Stimulated activated CD4-positive, alpha-beta T cell treated with anti-CD3 and anti-CD28 coated beads, Interleukin-15, amount 100 ng/mL, for 24 hours (primary cell): Measurements from ENCODE around the gene ZFHX3.
"Not testable (repeated sequence)": the region's sequence is repeated elsewhere in the genome, so short reads cannot be mapped to it uniquely, and the experiment has no call there.

Experiments used
- DNase-seq: peaks from one replicate; pipeline ENCODE4 v3.0.0-alpha.2; 2020

ZFHX3 gene, protein sequence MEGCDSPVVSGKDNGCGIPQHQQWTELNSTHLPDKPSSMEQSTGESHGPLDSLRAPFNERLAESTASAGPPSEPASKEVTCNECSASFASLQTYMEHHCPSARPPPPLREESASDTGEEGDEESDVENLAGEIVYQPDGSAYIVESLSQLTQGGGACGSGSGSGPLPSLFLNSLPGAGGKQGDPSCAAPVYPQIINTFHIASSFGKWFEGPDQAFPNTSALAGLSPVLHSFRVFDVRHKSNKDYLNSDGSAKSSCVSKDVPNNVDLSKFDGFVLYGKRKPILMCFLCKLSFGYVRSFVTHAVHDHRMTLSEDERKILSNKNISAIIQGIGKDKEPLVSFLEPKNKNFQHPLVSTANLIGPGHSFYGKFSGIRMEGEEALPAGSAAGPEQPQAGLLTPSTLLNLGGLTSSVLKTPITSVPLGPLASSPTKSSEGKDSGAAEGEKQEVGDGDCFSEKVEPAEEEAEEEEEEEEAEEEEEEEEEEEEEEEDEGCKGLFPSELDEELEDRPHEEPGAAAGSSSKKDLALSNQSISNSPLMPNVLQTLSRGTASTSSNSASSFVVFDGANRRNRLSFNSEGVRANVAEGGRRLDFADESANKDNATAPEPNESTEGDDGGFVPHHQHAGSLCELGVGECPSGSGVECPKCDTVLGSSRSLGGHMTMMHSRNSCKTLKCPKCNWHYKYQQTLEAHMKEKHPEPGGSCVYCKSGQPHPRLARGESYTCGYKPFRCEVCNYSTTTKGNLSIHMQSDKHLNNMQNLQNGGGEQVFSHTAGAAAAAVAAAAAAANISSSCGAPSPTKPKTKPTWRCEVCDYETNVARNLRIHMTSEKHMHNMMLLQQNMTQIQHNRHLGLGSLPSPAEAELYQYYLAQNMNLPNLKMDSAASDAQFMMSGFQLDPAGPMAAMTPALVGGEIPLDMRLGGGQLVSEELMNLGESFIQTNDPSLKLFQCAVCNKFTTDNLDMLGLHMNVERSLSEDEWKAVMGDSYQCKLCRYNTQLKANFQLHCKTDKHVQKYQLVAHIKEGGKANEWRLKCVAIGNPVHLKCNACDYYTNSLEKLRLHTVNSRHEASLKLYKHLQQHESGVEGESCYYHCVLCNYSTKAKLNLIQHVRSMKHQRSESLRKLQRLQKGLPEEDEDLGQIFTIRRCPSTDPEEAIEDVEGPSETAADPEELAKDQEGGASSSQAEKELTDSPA (N-terminal part only)

DNA sequence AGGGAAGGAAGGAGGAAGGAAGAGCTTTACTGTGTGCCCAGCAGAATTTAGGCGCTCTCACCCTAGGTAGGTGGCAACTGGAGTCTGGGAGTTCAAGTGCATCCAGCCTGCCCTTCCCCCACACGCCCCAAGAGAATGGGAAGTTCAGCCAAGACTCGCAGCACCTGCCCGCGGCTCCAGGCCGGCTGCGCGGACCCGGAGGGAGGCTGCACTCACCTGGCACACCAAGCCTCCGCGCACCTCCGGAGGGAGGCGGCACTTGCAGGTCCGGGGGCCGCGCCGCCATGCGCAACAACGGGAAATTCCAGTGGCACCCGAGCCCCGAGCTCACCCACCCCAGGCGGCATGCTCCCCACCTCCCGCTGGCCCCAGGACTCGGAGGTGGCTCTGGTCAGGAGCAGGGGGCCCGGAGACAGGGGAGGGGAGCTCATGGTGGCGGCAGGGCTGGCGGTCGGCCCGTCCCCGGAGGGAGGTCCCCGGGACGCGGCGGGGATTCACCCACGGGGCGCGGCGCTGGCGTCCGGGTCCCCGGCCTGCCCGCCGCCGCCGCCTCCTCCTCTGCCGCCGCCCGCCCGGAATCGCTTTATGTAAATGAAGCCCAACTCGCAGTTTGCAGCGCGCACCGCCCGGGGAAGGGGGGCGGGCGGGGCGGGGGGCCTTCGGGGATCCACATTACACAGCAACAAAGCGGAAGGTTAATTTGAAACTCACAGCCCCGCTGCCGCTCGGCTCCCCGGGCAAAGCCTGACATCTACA, at the start of gene ZFHX3:
Gene ZFHX3, minus strand, starts transcription at position 593 of the 756 bp plus-strand sequence. CDS start 87,983 bp downstream, outside the sequence.
- peak; percentile 42 for DNase-seq

DNA sequence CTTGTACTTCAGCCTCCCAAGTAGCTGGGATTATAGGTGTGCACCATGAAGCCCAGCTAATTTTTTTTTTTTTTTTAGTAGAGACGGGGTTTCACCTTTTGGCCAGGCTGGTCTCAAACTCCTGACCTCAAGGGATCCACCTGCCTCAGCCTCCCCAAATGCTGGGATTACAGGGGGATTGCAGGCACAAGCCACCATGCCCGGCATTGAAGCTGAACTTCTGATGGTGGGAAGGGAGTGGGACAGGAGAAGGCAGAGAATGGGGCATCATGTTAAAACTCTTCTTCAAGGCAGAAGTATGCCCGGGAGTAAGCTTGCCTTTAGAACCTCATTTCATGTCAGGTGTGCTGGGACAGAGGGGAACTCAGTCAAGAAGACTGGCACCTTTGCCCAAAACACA, 48.6 kb upstream of the ZFHX3 start:
- no peak for DNase-seq

DNA sequence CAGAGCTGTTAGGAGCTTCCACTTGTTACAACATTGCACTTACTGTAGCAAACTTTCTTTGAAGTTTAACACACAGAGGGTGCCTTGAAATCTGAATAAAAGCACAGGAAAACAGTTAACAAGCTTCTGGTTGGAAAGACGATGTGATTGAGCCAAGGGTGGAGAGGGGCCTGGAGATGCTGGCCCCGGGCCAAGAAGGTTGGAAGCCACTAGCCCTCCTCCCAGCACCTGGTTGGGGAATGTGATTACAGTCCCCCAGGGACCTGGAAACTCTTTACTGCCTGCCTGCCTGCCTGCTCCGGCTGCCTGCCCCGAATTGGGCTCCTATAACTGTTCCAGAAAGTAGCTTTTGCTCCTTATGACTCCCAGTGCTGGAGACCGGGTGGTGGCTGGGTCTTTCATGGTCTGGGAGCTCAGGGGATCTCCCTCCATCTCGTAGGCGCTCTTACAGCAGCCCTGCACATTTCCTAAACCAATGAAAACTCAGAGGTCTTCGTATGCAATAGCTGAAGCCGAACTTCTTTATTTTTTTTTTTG, 48.0 kb upstream of the ZFHX3 start:
- DNase-seq: no peak

DNA sequence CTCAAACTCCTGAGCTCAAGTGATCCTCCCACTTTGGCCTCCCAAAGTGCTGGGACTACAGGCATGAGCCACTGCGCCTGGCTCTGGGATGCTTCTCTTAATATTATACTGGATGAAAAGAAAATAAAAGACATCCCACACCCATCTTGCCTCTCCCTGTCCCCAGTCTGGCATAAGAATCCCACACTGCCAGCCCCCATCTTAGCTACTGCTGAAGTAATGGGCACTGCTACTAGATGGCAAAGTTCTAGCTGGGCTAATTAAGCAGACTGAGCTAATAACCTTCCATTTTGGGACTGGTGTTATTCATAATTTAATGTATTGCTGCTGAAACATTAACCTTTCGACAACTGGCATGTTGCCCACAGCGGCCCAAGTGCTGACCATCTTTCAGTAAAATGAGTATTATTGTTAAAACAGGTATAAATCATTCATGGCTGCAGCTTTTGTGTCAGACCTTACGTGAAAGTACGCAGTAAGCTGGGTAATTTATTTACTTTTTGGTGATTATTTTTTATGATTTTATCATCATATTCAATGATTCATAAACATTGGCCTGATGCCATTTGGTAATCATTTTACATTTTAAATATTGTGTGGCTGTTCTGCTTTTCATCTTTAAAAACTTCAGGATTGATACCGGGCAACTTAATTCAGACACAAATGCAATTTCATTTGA, 47.4 kb upstream of the ZFHX3 start:
- DNase-seq: no peak

DNA sequence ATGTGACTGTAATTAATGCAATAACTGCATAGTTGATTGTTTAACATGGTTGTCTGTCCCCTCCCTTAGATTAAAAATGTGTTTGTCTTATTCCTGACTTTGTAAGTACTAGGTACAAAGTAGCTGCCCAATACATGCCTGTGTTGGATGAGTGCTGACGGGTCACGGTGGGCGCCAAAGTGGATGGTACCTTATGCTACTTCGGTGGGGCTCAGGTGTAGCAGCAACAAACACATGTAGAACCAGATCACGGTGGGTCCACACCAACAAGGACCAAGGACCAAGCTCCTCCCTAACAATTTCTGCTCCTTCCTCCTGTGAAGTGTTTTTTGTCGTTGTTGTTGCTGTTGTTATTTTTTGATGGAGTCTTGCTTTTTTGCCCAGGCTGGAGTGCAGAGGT, 46.4 kb upstream of the ZFHX3 start:
- no peak for DNase-seq

DNA sequence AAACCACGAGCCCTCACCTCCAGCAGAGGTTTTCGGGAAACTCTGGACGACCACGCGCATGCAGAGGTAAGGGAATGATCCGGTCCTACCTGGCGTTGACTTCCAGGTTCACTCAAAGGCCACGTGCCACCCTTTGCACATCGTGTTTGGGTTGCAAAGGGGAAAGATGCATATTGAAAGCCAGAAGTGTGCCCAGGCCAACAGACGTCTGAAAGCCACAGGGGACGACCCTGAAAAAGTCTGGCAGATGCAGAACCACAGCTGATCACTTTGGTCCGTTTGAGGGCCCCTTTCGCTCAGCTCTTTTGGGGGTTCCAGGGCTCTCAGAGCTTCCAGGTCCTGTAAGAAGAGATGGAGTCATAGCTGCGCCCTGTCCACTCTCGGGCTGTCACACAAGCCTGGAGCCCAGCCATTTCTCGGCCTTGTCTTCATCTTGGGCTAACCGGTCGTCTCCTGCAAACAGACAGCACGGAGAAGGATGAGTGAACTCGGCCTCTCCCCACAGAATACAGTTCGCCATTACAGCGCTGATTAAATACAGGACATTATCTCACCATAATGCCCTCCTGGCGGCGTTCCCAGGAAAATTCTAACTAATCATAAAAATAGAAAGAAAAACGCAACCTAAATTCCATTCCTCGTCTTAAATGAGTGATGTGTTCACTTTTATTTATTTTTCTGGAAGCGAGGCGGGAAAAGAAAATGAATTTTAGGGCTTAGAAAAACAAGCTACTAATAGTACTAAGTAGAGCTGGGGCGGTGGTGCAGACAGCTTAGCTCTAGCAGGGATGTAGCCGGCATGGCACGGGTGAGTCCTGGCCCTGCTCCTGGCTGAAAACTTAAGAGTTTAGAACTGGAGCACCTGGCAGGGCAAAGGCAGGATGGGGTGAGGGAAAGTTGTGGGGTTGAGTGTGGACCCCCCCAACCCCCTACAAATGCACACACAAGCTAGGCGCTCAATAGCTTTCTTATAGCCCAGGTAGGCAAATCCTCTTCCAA, 45.5 kb upstream of the ZFHX3 start:
- no peak for DNase-seq

DNA sequence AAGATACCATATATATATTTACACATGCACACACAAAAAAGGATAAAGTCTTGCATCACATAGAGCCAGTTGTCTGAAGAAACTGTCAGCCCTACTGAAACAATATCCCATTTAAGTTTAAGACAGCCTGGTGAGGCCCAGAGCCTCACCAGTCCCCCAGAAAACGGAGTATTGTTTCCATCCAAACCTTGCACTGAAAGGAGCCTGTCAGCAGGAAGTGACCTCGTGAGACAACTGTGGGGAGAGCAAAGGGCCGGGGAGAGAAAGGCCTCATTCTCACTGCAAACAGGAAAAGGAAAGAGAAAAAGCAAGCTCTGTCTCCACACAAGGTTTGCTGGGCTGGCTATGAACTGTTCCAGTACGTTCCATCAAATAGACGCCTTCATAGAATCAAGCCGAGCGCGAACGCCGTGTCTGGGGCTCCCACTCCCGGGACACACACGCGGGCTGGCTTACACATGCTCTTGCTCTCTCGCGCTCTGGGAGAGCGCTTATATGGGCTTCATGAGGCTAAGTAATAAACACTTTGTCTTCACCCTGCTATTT, 44.4 kb upstream of the ZFHX3 start:
- DNase-seq: no peak

DNA sequence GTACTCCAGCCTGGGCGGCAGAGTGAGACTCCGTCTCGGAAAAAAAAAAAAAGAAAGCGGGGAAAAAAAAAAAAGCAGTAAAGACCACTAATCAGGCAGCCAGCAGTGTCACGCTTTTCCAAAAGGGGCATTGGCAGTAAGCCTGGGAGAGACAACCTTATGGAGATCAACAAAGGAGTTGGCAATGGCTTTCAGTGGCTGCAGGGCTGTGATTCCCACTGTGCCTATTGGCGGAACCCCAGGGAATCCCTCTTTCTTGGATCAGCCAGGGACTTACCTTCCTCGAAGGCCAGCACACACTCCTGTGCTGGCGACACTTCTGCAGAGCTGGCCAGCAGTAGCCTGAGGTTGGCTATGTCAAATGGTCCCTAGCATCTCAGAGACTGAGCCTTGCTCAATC, 43.2 kb upstream of the ZFHX3 start:
- no peak for DNase-seq

DNA sequence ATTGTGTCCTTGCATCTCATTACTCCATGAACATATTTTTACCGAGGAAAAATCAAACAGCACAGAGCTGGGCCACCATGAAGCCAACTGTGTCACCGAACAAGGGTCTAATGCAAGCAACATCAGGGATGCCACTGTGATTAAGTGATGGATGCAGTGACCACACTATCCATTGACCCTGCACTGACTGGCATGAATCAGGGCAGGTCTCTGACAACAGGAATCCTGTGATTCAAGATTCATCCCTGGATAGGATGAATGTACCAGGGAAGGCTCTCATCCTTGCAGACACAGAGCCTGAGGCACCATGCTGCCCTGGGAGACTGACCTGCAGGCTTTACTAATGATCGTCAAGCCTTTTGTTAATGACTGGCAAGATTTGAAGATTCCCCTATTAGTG, 41.5 kb upstream of the ZFHX3 start:
- no peak for DNase-seq

DNA sequence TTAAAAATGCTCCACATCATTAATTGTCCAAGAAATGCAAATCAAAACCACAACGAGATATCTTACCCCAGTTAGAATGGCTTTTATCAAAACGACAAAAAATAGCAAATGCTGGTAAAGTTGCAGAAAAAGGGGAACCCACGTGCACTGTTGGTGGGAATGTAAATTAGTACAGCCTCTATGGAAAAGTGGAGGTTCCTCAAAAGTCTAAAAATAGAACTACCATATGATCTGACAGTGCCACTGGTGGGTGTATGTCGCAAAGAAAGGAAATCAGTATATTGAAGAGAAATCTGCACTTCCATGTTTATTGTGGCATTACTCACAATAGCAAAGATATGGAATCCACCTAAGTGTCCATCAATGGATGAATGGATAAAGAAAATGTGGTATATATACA, 38.2 kb upstream of the ZFHX3 start:
- DNase-seq: no peak

DNA sequence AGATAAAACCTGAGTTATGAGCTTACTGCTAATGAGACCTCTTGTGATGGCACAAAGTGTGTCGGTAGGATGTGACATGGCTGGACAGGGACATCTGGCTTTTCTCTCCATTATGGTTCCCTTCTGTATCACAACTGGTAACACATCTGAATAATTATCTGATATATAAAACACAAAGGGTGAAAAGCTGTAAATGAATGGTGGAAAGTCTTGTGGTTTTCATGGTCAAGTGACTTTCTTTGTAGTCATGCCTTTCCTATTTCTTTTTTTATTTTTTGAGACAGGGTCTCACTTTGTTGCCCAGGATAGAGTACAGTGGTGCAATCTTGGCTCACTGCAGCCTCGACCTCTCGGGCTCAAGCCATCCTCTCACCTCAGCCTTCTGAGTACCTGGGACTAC, 35.3 kb upstream of the ZFHX3 start:
- no peak for DNase-seq

DNA sequence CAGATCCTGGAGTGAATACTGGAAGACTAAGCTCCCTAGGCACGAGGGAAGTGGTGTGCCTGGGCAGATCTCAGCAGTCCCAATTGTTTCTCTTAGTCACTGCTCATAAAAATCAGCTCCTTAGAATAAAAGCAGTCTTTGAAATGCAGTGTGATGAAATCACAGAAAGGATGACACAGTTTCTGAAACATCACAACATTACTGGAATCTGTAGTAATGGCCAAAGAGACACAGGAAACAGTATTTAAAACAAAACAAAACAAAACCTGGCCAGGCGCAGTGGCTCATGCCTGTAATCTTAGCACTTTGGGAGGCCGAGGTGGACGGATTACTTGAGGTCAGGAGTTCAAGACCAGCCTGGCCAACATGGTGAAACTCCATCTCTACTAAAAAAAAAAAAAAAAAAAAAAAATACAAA, 34.7 kb upstream of the ZFHX3 start:
- DNase-seq: not testable (repeated sequence)

DNA sequence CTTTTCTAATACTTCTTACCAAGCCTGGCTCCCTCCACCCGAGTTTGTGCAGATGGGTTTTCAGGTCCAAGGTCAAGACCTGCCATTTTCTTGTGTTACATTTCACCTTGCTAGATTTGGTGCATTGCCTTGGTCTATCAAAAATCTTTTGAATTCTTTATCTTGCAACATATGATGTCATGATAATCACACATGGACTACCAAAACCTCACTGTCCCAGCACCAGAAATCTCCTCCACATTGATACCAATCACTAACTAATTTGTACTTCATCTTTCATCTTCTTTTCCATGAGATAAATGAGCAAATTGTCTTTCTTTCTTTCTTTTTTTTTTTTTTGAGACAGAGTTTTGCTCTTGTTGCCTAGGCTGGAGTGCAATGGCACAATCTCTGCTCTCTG, 33.0 kb upstream of the ZFHX3 start:
- DNase-seq: no peak

DNA sequence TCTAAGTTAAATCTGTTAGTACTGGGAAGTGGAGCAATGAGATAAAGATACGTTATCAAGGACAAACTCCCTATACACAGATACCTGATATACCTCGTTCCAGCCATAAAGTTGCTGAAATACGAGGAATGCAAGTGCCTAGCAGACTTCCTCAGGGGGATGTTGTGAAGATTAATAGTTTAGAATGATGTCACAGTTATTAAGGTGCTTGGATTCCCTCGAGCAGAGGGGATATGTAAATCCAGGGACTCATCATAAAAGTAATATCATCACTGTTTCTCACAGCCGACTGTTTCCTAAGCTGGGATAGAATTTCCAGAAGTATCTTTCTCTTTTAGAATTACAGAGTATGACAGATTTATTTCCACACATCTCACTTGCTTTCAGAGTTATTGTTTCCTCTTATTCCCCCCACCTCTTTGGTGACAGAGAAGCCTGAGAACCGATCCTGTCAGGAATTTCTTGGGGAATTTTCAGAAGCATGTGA, 28.4 kb upstream of the ZFHX3 start:
- DNase-seq: no peak

DNA sequence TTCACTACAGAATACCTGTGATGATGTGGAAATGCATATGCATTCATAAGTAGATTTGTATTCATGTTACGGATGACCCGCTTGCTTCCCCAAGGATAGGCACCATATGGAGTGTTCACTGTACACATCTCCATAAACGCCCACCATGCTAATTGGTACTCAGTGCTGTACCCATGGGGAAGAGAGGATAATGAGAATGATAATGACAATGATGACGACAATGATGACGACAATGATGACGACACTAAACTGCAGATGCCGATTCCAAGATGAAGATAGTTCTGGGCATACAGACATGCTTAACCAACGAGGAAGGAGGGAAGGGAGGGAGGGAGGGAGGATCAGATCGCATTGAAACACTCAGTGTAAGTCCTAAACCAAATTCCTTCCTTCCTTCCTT, 26.5 kb upstream of the ZFHX3 start:
- DNase-seq: no peak

DNA sequence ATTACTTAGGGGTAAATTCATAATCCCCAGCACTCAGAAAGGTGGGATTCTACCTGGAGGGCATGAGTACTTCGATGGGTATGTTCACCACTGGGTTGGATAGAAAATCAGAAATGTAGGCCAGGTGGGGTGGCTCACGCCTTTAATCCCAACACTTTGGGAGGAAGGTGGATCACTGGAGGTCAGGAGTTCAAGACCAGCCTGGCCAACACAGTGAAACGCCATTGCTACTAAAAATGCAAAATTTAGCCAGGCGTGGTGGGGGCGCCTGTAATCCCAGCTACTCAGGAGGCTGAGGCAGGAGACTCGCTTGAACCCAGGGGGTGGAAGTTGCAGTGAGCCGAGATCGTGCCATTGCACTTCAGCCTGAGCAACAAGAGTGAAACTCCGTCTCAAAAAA, 24.1 kb upstream of the ZFHX3 start:
- not testable (repeated sequence) for DNase-seq

DNA sequence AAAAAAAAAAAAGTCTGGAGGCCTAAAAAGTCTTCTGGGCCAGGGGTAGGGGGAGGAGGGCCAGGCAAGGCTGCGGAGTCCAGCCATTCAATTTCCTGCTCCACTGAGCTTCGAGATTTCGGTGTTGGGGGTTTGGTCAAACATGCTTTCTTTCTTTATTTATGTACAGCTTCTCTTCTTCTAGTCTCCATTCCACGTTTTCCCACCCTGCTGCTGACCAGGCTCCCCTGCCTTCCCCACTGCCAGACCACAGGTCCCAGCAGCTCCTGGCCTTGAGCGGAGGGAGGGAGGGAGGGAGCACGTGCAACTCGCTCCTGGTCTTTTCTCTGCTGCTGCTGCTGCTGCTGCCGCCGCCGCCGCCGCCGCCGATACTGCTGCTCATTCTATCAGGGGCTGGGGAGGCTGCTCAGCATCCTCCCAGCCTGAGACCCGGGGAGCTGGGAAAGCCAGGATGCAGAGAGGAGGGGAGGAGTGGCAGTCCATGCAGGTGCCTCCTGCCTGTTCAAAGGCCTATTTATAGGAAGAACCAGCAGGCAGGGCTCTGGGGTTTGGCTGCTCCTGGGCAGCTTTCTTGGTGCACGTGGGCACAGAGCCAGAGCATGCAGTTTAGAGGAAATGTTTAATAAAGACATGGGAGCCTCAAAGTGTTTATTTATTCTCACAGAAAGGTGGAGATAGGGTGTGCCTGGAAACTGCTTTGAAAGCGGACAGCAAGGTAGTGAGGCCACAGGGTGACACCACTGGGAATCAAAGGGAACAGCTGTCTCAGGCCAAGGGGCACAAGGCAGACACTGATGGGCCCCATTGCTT, 23.4 kb upstream of the ZFHX3 start:
- no peak for DNase-seq

DNA sequence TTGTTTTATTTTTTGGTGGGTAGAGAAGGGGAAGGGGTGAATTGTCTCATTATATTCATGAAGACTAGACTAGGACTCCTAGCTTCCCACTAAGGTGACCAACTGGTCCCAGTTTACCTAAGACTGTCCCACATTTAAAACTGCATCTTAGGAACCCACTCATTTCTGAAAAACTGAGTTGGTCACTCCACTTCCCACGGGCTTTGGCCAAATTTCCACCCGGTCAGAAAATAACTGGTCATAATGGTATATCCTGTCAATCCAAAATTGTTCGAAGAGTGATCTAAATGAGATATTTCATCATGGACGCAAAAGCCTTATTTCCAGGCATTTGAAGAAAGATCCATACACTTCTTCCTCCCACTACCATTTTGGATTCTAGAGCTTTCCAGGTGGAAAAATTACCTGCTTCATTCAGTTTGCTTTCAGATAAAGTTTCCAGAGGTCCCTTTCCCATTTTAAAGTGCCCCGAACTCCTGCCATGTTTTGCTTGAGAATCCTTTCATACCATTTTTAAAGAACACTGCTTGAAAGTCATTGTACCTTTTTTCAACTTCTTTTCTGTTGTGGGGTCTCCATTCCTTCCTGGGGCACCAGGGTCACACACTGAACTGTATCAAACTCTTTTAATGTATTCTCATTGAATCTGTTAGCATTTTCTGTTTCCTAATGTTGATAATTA, 21.8 kb upstream of the ZFHX3 start:
- no peak for DNase-seq
